ENCODE measurements around the gene SMC5.
A peak's percentile ranks its signal among the peaks of the same experiment; 100 is the strongest.
"Not testable (repeated sequence)": the region's sequence is repeated elsewhere in the genome, so short reads cannot be mapped to it uniquely, and the experiment has no call there.

SMC5 gene

DNA sequence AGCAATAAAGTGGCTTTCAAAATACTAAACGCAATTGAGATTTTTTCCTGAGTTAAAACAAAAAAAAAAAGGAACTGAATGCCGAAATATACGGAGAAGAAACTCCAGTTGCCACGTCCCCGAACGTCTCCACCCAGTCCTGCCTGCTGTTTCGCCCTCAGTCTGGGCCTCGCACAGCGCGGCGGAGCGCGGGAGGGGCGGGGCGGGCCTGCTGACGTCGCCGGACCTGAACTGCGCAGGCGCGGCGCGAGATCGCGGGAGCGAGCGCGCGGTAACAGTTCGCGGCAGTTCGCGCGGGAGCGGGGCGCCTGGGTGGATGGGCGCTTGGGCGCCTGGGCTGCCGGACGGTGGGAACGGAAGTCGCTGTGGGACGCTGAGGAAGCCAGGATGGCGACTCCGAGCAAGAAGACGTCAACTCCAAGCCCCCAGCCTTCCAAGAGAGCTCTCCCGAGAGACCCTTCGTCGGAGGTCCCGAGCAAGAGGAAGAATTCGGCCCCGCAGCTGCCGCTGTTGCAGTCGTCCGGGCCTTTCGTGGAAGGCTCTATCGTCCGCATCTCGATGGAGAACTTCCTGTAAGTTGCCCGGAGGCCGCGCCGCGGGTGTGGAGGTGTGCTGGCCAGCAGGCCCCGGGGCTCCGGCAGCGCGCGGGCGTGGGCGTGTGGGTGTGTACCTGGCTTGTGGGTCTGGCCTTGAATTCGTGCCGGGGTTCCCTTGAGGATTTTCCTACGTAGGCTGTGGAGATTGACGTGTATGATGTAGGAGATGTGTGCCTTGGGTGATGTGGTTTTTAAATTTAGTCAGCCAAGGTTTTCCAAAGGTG, at the start of gene SMC5:
TSS of gene SMC5 (plus strand) at position 287 of the 820 bp plus-strand sequence. CDS start at position 388, 101 bp downstream.
- peak; percentile 91 for DNase-seq

- DNase-seq = no peak
Observed at GRCh38 chr9:70217029-70217428, 41.7 kb upstream of the SMC5 start.

- DNase-seq = no peak
Observed at GRCh38 chr9:70218767-70219166, 40.0 kb upstream of the SMC5 start.

- no peak for DNase-seq
Observed at GRCh38 chr9:70220216-70220615, 38.6 kb upstream of the SMC5 start.

DNA sequence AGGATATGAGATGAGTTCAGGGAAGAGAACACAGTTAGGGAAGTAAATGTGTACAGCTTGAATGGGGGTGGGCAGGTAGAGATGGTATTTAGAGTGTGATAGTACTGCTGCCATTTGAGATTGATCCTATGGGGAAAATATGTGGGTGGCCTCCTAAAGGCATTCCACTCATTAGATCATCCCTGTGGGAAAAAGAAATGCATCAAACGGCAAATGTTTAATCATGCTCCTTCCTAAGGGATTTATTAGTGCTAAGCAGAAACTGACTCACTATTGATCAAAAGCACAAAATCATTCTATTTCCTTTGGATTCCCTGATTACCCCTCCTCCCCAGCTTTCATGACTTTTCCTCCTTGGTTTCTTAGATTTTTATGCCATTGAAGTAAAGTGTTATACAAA, 36.4 kb upstream of the SMC5 start:
- DNase-seq = no peak

- no peak for DNase-seq
Observed at GRCh38 chr9:70228118-70228517, 30.7 kb upstream of the SMC5 start.

GRCh38 chr9:70228611-70229010, 30.2 kb upstream of the SMC5 start:
- no peak for DNase-seq

DNA sequence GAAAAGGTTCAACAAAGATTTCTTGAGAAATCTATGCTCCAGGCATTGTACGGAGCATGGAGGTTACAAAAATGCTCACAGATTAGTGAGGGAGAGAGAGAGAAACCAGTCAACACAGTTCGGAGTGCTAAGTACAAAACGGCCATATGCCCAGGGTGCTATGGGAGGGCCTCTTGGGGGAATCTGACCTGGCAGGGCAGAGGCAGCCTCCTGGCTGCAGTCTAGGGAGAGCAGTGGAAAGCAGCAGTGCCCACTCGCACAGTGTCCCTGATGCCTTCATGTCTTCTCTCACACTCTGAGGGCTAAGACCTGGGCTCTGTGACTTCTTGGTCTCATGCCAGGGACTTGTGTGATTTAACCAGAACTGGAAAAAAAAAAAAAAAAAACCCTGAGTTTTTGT, 29.8 kb upstream of the SMC5 start:
- no peak for DNase-seq

DNA sequence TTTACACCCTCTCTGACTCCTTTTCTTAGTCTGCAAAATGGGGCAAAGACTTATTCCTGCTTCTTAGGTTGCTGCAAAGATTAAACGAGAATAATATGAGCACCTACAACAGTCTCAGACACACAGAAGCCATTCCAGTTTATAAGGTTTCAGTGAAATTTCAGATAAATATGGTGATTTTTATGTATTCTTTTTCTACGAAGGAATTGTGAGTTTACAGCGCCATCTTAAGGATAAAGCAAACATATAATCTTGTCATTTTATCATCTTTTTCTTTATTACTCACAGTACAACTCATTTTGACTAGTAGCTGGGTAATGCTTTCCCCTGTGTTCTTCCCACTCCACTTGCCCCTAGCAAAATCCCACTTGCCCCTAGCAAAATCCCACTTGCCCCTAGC, 29.2 kb upstream of the SMC5 start:
- no peak for DNase-seq

GRCh38 chr9:70232476-70232875, 26.3 kb upstream of the SMC5 start:
- DNase-seq = no peak

GRCh38 chr9:70234208-70234607, 24.6 kb upstream of the SMC5 start:
- DNase-seq = not testable (repeated sequence)

- not testable (repeated sequence) for DNase-seq
Observed at GRCh38 chr9:70245952-70246351, 12.8 kb upstream of the SMC5 start.

DNA sequence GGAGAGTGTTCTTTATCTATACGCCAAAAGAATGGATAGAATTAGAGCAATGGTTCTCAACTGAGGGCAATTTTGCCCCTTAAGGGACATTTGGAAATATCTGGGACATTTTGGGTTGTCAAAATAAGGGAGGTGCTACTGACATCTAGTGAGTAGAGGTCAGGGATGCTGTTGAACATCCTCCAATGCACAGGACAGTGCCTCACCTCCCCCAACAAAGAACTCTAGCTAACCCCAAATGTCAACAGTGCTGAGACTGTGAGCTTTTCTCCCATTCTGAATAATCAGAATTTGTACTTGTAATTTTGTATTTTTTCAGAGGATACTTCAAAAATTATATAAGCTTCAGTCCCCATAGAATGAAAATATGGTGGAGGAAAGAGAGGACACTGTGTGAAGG, 8.6 kb upstream of the SMC5 start:
- DNase-seq = no peak

GRCh38 chr9:70255486-70255885, 3.3 kb upstream of the SMC5 start:
- no peak for DNase-seq

- no peak for DNase-seq
Observed at GRCh38 chr9:70256123-70256551, 2.6 kb upstream of the SMC5 start.

DNA sequence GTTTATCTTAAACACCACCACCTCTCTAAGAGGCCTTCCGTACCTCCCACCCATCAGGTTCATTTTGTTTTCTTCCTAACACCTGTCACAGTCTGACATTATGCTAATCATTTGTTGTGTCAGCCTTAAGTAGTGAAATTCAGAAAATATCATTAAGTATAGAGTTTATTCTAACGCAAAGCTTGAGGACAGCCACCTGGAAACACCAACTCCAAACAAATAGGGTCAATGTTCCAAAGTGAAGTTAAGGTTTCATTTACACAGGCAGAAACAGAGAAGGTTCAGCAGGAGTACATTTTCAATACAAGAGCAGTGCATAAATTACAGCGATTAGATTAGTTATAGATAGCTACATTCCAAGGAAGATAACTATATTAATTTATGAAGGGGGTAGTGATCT, 1.3 kb upstream of the SMC5 start:
- DNase-seq = no peak

DNA sequence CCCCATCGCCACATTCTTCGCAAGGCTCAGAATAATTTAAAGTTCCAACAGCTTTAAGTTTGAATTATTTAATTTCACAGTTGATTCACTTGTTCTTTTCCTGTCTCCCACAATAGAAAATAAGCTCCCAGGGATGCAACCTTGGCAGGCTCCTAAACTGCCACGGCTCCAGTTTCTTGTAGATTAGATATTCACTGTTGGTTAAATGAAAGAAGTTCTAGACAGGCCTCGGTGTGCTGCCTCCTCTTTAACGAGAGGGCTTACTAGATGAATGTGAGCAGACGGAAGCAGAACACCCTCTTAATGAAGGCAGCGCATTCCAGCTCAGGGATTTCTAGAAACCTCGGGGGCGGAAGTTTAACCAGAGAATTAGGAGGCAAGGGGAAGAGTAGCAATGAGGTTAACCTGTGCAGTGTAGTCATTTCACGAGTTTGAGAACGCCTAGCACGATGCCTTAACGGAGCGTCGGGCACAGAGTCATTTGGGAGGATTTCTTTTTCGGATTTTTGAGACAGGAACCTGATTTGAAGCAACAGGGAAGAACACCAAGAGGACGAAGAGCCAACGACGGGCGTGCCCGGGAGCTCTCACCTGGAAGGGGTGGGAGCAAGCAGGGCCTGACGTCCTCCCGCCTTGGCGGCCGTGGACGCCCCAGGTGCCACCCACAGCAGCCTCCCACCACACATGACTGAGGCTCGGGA, 637 bp upstream of the SMC5 start:
- DNase-seq = peak; percentile 62

DNA sequence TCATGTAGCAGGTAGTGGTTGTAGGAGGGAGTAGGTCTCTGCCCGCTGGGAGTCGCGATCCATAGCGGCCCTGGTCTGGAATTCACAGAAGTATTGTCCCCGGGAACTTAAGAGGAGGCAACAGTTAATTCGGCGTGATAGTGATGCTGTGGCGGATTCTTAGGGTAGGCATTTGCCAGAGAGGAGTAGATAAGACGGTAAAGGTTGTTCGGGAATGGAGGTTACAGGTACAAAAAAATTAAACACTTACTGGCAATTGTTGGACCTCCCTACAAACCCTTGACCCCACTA, 679 bp downstream of the SMC5 start:
- DNase-seq = no peak

GRCh38 chr9:70260007-70260443, 1.2 kb downstream of the SMC5 start:
- DNase-seq = no peak

DNA sequence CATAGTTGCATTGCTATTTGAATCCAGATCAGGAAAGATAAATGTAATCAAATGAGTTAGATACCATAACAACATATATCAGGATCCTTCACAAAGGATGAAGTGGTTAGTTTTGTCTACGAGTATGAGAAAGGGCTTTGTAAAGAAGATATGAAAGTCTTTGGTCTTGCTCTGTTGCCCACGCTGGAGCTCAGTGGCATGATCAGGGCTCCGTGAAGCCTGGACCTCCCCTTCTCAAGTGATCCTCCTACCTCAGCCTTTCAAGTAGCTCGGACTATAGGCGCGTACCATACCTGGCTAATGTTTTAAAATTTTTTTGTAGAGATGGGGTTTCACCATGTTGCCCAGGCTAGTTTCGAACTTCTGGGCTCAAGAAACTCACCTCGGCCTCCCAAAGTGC, 1.8 kb downstream of the SMC5 start:
- no peak for DNase-seq

DNA sequence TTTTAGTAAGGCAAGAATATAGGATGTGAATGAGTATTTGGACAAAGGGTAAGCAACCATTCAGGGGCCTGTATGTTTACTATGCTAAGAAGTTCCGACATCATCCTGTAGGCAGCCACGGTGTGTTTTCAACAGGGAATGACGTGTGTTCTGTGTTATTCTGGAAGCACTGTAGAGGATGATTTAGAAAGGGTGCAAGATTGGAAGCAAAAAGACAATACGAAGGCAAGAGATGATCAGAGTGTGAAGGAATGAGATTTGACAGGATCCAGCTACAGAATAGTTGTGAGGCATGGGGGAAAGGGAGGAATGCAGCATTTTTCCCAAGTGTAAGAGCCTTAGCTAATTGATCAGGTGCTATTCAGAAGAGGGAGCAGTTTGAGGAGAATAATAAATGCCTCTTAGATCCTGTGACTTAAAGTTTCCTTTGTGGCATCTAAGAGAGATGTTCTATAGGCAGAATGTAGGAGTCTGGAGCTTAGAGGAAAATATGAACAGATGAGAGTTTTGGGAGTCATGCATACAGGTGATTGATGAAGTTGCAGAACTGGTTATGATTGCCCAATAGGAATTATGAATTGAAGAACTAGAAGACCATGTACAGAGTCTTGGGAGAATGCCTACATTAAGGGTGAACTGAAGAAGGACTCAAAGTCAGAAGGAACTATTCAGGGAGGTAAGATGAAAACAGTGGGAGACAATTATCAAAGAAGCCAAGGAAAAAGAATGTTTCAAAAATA, 2.5 kb downstream of the SMC5 start:
- DNase-seq = no peak

DNA sequence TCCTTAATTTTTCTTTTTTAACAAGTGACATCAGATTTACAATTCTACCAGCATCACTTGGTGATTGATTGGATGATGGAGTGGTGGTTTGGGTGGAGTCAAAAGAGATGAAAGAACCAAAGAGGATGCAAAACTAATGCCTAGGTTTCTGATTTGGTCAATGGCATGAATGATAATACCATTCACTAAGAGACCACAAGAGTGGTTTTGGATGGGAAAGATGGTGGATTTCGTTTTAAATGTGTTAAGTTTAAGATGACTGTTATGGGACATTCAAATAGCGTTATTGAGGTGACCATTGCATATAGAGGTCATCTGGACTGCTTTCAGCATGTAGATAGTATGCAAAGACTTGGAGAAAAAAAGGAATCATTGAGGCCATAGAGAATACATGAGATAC, 3.6 kb downstream of the SMC5 start:
- DNase-seq = peak; percentile 58

GRCh38 chr9:70262948-70263347, 4.2 kb downstream of the SMC5 start:
- no peak for DNase-seq

GRCh38 chr9:70263421-70263820, 4.6 kb downstream of the SMC5 start:
- DNase-seq = no peak

All from activated CD4-positive, alpha-beta T cell treated with anti-CD3 and anti-CD28 coated beads, Interleukin-2, amount 50 U/mL, for 16 hours (primary cell).